Measurements from ENCODE around the gene CELA2A.
"Not testable (repeated sequence)": the region's sequence is repeated elsewhere in the genome, so short reads cannot be mapped to it uniquely, and the experiment has no call there.

GRCh38 chr1:15471067-15471466, 14.5 kb downstream of the CELA2A start:
- TF ChIP-seq ELK1 (IDR thresholded peaks at IDR 0.05; ENCODE audit: low read depth, low read length); USF2 (IDR thresholded peaks at IDR 0.05; ENCODE audit: borderline replicate concordance, low read depth, low read length); RAD21 (IDR thresholded peaks at IDR 0.05; ENCODE audit: insufficient read depth, low read depth, low read length); CHD2 (IDR thresholded peaks at IDR 0.05; ENCODE audit: borderline replicate concordance, low read depth, low read length); CTCF (IDR thresholded peaks at IDR 0.05 in 2 of 3, conservative IDR thresholded peaks at IDR 0.05 in 1 of 3; ENCODE audit: control insufficient read depth in 2 of 3, extremely low read depth in 1 of 3, insufficient read depth in 1 of 3, low read depth in 3 of 3, low read length in 3 of 3); SUZ12 (IDR thresholded peaks at IDR 0.05; ENCODE audit: unreplicated experiment); ATF3 (IDR thresholded peaks at IDR 0.05; ENCODE audit: borderline replicate concordance, extremely low read depth, low read depth, low read length); RUNX3 (IDR thresholded peaks at IDR 0.05; ENCODE audit: low read length); MAX (IDR thresholded peaks at IDR 0.05; ENCODE audit: low read depth, low read length); BRCA1 (IDR thresholded peaks at IDR 0.05; ENCODE audit: low read depth, low read length); KAT2A (conservative IDR thresholded peaks at IDR 0.05; ENCODE audit: control insufficient read depth, low read depth, low read length); SP1 (IDR thresholded peaks at IDR 0.05; ENCODE audit: low read depth, low read length); REST (IDR thresholded peaks at IDR 0.05; ENCODE audit: low read depth, low read length); MEF2A (IDR thresholded peaks at IDR 0.05; ENCODE audit: insufficient read depth, low read depth, low read length): not testable (repeated sequence)
